NT2/D1 (cell line): ENCODE measurements around the gene DAZAP2.

Source experiments
- SUZ12 ChIP-seq: IDR thresholded peaks from 2 replicates; pipeline ENCODE4 v1.6.1; 2011; ENCODE audit not compliant: insufficient read length, insufficient read depth; ENCODE audit errors: extremely low read depth
- YY1 ChIP-seq: IDR thresholded peaks from 2 replicates; pipeline ENCODE4 v1.6.1; 2011; ENCODE audit not compliant: insufficient read length, insufficient read depth
- ZNF274 ChIP-seq: IDR thresholded peaks from 2 replicates; pipeline ENCODE4 v1.6.1; 2011; ENCODE audit warnings: mild to moderate bottlenecking, low read depth, low read length

- TF ChIP-seq YY1 = no peak
- no peak for TF ChIP-seq ZNF274
- no peak for TF ChIP-seq SUZ12
Measured at GRCh38 chr12:51270067-51270950, 31.7 kb downstream of the DAZAP2 start, which contains the start of gene SMAGP.
